NCI-H510A (cell line): ENCODE measurements around the gene CHST9.

Source experiments
- DNase-seq: peaks from one replicate; lab custom pipeline; 2025; lab: John Stamatoyannopoulos, UW

The CHST9 gene

GRCh38 chr18:26864658-26865057 is 320.4 kb downstream of the CHST9 start:
- no peak for DNase-seq

DNA sequence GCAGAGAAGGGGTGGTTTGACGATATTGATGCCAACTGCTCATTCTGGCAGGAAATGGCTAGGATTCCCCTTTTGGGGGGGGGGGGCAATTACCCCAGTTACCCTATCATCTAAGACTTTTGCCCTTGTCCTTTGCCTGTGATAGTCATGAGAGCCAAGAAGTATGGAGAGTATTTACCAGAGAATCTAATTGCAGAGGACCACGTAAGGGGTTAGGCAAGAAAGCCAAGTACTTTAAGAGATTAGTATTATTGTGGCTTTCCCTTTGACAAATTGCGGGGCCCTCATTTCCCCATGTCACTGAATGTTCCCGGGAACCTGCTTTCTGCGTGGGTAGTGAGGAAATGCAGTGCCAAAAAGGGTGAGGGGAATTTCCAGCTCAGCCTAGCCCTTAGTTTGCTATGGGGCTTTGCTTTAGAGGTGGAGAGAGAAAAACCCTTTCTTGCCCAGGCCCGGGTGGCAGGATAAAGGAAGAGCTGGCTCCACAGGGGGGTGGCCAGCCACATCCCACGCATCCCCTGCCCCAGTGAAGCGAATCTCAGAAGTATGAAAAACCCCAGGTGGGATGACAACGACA is 321.1 kb downstream of the CHST9 start:
- DNase-seq: no peak

DNA sequence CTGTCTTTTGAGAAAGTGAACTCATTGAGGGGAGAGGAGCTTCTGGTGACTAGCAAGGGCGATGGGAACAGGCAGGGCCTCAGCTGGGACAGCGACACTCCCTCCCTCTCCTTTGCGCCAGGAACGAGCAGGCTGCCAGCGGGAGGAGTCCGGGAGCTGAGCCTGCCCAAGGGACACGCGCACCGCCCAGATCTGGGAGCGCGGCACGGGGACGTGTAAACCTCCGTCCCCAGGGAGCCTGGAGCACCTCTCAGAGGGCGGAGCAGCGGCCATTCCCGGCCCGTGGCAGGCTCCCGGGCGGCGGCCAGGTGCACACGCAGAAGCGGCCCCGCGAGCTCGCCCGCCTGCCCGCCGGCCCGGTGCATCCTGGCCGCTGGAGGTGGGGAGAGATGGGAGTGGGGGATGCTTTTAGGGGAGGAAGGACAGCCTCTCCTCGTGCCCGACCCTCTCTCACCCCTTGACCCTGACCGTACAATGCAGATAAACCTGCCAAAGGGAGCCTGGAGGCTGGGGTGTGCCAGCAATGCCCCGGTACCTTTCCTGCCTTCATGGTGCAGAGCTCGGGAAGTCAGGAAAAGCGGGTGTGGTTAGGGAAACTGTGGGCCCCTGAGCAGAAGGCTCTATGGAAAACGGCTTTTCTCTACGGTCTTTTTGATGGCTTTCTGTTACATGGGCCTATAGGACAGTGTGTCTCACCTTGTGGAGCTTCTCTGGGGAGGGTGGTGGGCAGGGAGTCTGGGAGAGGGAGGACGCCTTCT is 321.8 kb downstream of the CHST9 start:
- DNase-seq: peak; percentile 68

DNA sequence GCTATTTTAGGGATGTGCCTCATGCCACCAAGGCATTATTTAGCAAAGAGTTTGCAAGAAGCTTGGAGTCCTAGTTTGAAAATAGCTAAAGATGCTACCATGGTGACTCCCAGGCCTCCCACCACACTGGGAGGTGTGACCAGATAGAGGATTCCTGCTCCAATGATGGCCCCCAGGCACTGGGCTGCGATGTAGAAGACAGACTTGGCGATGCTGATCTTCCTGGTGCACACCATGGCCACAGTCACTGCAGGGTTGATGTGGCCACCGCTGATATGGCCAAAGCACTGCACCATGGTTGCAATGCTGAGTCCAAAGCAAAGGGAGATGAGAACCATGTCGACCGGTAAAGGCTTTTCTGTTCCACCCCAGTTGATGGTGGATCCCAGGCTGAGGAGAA is 323.0 kb downstream of the CHST9 start:
- DNase-seq: no peak
